ENCODE data around the gene POLRMT.
"Not testable (repeated sequence)": the region's sequence is repeated elsewhere in the genome, so short reads cannot be mapped to it uniquely, and the experiment has no call there.

POLRMT gene

DNA sequence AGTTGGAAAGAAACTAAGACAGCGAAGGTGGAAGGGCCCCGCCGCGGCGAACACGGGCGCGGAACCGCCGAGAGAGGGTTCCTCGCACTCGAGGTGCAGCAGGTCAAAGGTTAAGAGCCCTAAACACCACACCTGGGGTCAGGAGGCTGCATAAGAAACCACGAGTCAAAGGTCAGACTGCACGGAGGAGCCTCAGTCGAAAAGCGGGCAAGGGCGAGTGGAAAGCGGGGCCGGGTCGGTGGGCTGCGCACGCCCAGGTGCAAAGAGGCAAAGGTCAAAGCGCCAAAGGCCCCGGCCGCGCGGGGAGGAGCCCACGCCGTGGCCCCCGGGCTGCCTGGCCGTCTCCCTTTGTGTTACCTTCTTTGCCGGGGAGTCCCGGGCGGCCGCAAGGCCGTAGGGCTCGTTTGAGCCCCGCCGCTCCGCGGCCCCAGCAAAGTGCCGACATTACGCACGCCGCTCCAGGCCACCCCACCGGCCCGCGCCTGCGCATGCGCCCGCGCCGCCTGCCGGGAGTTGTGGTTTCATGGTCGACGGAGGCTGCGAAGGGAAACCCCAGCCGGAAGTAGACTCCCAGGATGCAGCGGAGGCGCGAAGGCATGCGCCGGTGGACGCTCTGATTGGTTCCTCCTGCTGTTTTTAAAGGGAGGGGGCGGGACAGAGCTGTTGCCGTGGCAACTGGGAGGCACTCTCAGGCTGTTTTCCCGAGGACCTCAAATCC, at the start of gene POLRMT:
POLRMT (minus strand) TSS at position 470 of the 718 bp plus-strand sequence; CDS start at position 445, 25 bp downstream.
- DNase-seq (ENCODE audit: low spot score) = peak; percentile 100

DNA sequence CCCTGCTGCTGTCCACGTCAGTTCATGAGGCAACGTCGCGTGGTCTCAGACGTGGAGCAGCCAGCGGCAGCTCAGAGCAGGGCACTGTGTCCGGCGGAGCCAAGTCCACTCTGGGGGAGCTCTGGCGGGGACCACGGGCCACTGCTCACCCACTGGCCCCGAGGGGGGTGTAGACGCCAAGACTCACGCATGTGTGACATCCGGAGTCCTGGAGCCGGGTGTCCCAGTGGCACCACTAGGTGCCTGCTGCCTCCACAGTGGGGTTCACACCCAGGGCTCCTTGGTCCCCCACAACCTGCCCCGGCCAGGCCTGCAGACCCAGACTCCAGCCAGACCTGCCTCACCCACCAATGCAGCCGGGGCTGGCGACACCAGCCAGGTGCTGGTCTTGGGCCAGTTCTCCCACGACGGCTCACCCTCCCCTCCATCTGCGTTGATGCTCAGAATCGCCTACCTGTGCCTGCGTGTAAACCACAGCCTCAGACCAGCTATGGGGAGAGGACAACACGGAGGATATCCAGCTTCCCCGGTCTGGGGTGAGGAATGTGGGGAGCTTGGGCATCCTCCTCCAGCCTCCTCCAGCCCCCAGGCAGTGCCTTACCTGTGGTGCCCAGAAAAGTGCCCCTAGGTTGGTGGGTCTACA, 49.5 kb upstream of the POLRMT start:
- no peak for DNase-seq (ENCODE audit: low spot score)

DNA sequence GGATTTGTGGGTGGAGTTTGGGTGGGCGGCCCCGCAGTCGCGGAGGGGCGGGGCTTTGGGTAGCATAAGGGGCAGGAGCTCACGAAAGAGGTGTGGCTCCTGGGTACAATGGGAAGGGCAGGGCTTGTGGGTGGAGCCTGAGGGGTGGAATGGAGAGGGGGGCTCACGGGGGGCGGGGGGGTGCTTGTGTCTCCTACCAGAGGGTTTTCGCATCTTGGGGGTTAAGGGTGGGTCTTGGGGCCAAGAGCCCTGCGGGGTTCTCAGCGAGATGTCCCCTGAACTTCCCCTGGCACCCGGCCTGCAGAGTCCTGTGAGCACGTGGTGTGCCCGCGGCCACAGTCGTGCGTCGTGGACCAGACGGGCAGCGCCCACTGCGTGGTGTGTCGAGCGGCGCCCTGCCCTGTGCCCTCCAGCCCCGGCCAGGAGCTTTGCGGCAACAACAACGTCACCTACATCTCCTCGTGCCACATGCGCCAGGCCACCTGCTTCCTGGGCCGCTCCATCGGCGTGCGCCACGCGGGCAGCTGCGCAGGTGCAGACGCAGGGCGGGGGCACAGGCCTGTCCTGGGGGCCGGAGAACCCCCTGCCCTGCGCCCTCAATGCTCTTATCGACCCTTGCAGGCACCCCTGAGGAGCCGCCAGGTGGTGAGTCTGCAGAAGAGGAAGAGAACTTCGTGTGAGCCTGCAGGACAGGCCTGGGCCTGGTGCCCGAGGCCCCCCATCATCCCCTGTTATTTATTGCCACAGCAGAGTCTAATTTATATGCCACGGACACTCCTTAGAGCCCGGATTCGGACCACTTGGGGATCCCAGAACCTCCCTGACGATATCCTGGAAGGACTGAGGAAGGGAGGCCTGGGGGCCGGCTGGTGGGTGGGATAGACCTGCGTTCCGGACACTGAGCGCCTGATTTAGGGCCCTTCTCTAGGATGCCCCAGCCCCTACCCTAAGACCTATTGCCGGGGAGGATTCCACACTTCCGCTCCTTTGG, 48.0 kb upstream of the POLRMT start:
- DNase-seq (ENCODE audit: low spot score) = peak; percentile 95

DNA sequence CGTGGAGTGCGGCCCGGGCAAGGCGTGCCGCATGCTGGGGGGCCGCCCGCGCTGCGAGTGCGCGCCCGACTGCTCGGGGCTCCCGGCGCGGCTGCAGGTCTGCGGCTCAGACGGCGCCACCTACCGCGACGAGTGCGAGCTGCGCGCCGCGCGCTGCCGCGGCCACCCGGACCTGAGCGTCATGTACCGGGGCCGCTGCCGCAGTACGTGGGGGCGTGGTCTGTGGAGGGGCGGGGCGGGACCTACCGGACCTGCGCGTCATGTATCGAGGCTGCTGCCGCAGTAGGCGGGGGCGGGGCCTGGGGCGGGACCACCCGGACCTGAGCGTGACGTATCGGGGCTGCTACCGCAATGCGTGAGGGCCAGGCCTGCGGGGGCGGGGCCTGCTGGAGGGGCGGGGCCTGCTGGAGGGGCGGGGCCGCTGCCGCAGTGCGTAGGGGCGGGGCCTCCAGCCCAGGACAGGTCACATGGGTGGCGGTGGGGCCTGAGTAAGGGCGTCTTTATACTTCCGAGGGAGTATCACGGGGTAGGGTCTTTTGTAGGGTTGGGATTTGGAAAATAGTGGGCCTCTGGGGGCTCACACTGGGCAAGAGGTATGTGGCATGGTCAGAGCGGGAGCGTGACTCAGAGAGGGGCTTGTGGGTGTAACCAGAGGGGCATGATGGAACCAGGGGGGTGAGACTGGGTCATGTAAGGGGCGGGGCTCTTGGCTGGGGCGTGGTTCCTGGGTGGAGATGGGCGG, 47.1 kb upstream of the POLRMT start:
- DNase-seq (ENCODE audit: low spot score) = peak; percentile 99

DNA sequence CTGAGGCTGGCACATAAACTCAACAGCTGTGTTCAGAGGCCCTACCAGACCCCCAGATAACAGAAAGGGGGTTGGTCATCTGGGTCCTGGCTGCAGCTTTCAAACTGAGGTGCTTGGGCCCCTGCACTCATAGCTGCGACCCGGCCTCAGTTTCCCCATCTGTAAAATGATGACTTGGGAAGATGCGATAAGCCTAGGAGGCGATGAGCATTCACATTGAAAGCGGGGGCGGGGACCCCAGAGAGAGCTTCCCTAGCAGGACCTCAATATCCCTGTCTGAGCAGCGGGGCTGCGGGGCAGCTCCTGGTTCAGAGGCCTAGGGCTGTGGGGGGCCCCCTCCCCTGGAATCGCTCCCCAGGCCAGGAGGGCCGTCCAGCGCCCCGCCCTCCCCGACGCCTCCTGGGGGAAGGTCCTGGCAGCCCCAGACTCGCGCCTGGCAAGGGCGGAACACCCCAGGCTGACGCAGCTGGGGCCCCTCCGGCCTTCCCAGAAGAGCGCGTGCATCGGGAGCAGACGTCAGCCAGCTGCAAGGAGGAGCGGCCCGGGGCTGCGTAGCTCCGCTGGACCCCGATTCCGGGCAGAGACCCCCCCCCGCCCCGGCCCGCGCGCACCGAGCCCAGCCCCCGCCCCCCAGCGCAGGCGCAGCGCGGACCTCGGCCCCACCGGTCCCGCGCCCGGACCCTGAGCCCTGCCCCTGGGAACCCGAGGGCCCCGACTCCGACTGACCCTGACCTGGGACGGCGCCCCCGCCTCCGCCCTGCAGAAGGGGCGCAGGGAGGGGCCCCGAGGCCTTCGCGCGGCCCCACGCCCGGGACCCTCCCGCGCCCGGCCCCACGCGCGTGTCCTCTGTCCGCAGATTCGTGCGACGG, 46.3 kb upstream of the POLRMT start:
- DNase-seq (ENCODE audit: low spot score) = peak; percentile 77

DNA sequence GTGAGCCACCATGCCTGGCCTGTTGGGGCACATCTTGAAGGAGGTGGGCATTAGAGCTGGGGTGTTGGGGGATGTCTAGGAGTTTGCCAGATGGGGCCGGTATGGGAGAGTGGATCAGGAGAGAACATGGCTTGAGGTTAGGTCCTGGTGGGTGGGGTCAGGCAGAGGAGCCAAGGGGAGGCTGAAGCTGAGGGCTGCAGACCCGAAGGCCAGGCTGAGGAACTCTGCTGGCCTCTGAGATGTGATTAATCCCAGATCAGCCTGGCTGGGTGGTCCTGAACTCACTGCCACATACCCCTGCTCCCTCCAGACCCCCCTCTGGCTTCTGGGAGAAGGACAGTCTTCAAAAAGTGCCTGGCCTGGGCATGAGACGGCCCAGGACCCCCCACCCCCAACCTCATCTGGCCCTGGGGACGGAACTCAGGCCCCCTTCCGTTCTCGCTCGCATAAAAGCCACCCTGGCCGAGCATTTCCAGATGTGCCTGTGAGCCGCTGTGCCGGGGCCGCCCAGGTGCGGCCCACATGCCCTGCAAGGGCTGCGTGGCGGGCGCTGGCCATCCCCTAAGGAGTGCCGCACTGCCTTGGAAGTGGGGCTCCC, 45.6 kb upstream of the POLRMT start:
- DNase-seq (ENCODE audit: low spot score) = no peak

DNA sequence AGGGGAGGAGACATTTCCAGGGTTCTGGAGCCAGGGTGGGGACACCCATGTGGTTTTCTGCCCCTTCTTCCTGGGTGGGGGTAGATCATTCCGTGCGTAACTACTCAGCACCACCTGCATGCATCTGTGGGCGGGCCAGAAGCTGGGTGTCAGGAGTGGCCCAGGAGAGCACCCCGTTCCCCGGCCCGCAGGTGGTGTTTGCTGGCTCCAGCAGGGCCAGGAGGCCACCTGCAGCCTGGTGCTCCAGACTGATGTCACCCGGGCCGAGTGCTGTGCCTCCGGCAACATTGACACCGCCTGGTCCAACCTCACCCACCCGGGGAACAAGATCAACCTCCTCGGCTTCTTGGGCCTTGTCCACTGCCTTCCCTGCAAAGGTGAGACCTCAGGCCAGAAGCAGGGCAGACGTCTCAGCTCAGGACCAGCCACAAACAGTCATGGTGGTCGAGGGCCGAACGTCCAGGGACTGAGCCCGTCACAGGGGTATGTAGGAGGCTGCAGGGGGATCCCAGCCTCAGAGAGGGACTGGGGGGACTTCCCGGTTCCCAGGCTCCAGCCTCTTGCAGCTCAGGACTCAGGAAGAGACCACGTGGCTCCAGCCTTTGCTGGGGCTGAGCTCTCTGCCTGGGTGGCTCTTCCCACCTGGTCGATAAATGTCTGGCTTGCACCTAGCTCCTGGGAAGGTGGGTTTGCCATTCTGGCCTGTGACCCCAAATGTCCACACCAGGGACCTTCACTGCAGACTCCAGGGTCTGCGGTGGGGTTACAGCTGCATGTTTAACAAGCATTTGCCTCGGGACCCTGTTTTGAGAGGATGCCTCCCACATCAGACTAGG, 44.5 kb upstream of the POLRMT start:
- no peak for DNase-seq (ENCODE audit: low spot score)

DNA sequence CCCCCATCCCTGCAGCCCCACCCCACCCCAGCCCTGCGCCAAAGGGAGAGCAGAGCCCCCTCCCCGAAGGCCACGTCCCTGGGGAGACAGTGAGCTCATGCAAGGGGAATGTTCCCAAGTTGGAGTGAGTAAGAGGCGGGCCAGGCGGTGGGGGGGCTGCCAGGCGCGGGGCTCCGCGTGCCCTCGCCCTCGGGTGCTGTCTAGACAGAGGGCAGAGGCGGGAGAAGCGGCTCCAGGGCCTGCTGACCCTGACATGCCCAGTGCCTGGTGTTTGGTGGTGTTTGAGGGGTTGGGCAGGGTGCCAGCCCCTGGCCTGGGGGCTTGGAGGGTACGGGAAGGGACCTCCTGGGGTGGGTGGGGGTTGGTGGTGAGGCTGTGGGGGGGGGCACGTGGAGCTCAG, 43.9 kb upstream of the POLRMT start:
- DNase-seq (ENCODE audit: low spot score) = peak; percentile 91

DNA sequence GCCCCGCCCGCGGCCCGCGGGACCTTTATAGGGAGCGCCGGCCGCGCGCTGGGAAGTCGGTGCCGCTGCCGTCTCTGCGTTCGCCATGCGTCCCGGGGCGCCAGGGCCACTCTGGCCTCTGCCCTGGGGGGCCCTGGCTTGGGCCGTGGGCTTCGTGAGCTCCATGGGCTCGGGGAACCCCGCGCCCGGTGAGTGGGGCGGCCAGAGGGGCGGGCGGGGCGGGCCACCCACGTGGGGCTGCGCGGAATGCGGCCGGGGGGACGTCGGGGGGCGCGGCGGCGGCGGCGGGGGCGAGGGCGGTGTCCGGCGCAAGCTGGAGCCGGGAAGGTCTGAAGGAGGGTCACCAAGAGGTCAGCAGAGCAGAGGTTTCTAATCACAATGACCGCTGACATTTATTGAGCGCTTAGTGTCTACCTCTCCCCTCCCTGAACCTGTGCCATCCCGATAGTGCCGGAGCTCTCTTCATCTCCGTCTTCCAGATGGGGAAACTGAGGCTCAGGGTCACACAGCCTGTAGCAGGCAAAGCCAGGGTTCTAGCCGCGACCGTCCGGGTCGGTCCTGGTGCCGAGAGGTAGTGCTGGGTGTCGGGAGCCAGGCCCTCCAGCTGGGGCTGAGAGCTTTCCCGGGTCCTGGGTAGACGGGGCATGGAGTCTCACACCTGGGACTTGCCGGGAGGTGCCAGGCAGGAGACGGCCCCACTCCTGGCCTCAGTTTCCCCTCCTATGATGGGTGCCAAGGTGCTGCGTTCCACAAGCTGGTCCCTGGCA, 43.2 kb upstream of the POLRMT start, which contains the start of gene FSTL3:
FSTL3 (plus strand) TSS at position 54 of the 767 bp plus-strand sequence; CDS start at position 86, 32 bp downstream.
- DNase-seq (ENCODE audit: low spot score) = peak; percentile 70

DNA sequence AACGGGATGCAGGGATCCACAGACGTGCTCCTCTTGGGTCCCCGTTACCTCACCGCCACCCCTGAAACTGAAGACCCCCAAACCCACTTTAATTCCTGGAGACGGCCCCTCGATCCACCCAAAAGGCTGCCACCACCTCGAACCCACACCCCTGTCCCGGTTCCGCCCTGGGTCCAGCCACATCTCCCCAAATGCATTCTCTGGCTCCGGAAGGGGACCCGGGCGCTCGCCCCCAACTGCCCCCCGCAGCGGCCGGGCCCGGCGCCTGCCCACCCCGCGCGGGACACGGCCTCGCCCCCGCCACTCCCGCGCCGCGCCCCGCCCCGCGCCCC, 42.6 kb upstream of the POLRMT start:
- no peak for DNase-seq (ENCODE audit: low spot score)

DNA sequence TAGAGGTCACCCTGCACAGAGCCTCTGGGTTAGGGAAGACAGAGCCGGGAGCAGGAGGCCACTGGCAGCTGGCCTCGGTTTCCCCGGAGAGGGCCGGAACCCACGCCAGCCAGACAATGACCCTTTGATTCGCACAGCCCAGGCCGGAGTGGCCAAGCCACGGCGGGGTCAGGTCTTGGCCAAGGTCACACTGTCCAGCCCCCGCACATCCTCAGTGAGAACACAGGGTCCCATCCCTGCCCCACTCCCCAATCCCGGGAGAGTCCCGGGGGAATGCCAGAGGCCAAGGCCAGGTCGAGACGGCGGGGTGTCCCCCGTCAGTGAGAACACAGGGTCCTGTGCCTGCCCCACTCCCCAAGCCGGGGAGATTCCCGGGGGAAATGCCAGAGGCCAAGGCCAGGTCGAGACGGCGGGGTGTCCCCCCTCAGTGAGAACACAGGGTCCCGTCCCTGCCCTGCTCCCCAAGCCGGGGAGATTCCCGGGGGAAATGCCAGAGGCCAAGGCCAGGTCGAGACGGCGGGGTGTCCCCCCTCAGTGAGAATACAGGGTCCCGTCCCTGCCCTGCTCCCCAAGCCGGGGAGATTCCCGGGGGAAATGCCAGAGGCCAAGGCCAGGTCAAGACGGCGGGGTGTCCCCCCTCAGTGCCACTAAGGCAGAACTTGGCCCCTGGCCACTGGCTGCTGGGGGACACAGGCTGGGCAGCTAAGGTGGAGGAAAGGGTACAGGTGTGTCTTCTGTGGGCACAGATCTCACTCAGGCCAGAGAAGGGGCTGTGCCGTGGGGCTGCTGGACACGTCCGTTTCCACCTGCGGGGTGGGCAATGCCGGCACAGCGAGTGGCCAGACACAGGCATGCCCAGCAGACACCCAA, 41.2 kb upstream of the POLRMT start:
- DNase-seq (ENCODE audit: low spot score) = no peak

DNA sequence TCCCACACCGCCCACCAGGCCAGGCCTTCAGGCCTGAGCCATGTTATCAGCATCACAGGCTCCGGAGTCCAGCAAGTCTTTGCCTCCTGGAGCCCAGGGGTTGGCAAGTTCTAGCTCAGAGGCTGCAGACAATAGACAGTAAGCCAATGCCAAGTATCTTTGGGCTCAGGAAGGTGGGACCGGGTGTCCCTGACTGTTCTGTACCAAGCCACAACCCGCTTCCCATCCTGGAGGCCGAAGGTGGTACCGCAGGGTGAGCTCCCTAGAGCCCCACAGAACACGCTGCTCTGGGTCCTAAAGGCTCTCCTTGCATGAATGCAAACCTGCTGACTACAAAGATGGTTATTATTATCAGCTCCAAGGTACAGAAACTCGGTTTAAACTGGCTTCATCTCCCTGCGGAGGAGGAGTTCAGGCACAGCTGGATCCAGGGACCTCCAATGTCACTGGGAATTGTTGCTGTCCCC, 37.3 kb upstream of the POLRMT start:
- DNase-seq (ENCODE audit: low spot score) = no peak

DNA sequence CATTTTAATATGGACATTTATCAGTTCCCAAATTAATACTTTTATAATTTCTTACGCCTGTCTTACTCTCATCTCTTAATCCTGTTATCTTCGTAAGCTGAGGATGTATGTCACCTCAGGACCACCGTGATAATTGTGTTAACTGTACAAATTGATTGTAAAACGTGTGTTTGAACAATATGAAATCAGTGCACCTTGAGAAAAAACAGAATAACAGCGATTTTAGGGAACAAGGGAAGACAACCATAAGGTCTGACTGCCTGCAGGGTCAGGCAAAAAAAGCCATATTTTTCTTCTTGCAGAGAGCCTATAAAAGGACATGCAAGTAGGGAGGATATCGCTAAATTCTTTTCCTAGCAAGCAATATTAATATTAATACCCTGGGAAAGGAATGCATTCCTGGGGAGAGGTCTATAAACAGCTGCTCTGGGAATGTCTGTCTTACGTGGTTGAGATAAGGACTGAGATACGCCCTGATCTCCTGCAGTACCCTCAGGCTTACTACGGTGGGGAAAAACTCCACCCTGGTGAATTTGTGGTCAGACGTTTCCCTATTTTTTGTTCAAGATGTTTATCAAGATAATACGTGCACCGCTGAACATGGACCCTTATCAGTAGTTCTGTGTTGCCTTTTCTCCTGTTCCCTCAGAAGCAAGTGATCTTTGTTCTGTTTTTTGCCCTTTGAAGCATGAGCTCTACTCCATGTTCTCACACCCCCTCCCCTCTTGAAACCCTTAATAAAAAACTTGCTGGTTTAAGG, 35.5 kb upstream of the POLRMT start:
- DNase-seq (ENCODE audit: low spot score) = not testable (repeated sequence)

DNA sequence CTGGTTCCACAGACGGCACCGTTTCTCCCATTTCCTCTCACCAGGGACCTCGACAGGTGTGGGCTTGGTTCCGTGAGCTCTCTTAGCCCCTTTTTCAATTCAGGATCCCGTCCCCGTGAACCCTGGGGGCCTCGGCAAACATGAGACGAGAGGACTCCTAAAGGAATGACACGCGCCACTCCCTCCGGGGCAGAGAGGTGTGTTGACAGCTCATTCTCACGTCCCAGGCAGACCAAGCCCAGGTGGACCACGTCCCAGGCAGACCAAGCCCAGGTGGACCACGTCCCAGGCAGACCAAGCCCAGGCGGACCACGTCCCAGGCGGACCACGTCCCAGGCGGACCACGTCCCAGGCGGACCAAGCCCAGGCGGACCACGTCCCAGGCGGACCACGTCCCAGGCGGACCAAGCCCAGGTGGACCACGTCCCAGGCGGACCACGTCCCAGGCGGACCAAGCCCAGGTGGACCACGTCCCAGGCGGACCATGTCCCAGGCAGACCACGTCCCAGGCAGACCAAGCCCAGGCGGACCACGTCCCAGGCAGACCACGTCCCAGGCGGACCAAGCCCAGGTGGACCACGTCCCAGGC, 33.7 kb upstream of the POLRMT start:
- DNase-seq (ENCODE audit: low spot score) = not testable (repeated sequence)

DNA sequence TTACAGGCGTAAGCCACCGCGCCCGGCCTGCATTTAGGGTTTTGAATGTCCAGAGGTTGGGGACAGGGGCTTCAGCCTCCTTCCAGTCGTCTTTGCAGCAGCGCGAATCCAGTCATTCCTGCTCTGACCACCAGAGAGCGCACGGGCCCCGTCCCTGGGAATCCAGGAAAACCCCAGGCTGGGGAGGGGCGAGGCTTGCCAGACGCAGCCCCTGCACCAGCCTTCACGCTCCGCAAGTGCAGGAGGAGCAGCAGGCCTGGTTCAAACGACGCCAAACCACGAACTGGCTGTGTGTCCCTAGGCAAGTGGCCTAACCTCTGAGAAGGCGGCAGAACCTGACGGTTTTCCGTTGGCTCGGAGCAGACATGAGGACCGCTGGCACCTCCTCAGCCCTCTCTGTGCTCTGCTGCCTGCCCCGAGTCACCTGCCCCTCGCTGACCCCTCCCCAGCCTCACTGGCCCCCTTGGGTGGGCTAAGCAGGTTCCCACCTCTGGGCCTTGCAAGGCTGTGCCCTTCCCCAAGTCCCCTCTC, 31.6 kb upstream of the POLRMT start:
- peak; percentile 92 for DNase-seq (ENCODE audit: low spot score)

DNA sequence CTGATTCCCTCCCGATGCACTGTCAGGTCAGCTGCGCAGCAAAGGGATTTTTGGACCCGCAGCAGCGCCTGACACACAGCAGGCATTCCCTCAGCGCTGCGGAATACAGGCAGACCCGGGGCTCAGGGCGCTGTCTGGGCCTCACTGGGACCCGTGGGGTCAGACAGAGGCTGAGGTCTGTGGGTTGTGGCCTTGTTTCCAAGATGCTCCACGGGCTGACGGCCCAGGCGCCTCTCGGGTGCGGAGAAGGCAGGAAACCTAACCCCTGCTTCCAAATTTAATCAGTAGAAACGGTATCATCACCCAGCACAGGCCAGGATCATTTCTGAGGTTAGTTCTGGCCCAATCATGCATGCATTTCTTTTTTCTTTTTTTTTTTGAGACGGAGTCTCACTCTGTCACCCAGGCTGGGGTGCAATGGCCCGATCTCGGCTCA, 30.4 kb upstream of the POLRMT start:
- no peak for DNase-seq (ENCODE audit: low spot score)

All from AG08396 (cell line).